Psoas muscle (tissue), 8 donors: ENCODE data around the gene ZFHX3. TPM values are rescaled to one million over a fixed set of nuclear protein-coding genes. Genes with fewer than 3 reads are reported as not detected.

Source experiments
- ATAC-seq, 4 donors: fragments of 200-7000 bp; cut with Tn5 transposase; one replicate each; pipeline ENCODE4 v1.9.1; 2020; ENCODE audit warnings: moderate library complexity in 3 of 4, mild to moderate bottlenecking in 2 of 4
- DNase-seq, 2 donors: peaks; one replicate each; pipeline ENCODE4 v3.0.0-alpha.2; 2020
- H3K27ac ChIP-seq: fragments of 200-600 bp; one replicate; pipeline ENCODE4 v1.8.0; 2022
- H3K27me3 ChIP-seq, 3 donors: fragments of 200-600 bp in 1 of 3; one replicate each; pipeline versions ENCODE4 v1.6.1 to v1.8.0; 2013 to 2022; ENCODE audit warnings: low read length in 2 of 3, mild to moderate bottlenecking in 2 of 3, moderate library complexity in 1 of 3; ENCODE audit not compliant: insufficient read depth in 3 of 3
- H3K36me3 ChIP-seq, 2 donors: fragments of 200-600 bp in 1 of 2; one replicate each; pipeline versions ENCODE4 v1.6.1 to v1.8.0; 2013 to 2022; ENCODE audit warnings: low read depth in 1 of 2, mild to moderate bottlenecking in 1 of 2, moderate library complexity in 1 of 2; ENCODE audit not compliant: insufficient read depth in 1 of 2
- H3K4me1 ChIP-seq: fragments of 200-600 bp; one replicate; pipeline ENCODE4 v1.8.0; 2022
- H3K4me3 ChIP-seq: fragments of 200-600 bp; one replicate; pipeline ENCODE4 v1.8.0; 2022; ENCODE audit warnings: mild to moderate bottlenecking
- H3K9me3 ChIP-seq: fragments of 200-600 bp; one replicate; pipeline ENCODE4 v1.8.0; 2022
- CTCF ChIP-seq: fragments of 200-600 bp; IDR thresholded peaks from one replicate; pipeline ENCODE4 v1.8.0; 2022; ENCODE audit warnings: antibody characterized with exemption
- WGBS, 3 donors: extraction: QIAGEN DNeasy Blood & Tissue Kit; methylation state at CpG; one replicate each; pipeline versions ENCODE4 v1.1.6 to v1.1.7; 2013; 5-methylcytosine and 5-hydroxymethylcytosine counted together
- intact Hi-C, 2 donors: fragments of 100-400 bp; cut with DNase I; formaldehyde crosslinking; loops; one replicate each; pipeline versions ENCODE4 v1.11.0 to v1.14.2; 2022
- polyA plus RNA-seq, 3 donors: library from polyadenylated mRNA; stranded (reverse); fragments of 200-250 nt; gene quantifications; one replicate each; pipeline ENCODE4 v1.2.3, GENCODE V29; 2013
- total RNA-seq, 4 donors: library from RNA; stranded (reverse); fragmentation: NEBNext Ultra II Directional in 2 of 4; extraction: Animal tissue kit (Norgen Biotek cat#: 25700) in 2 of 4; gene quantifications; one replicate each; pipeline versions ENCODE4 v1.2.1 to v1.2.4, GENCODE V29; 2021 to 2023
- donor health status: healthy with polysubstance abuse.
- donor health status: DM: no; HTN: no; CAD: no; lungs with moderate emphysema.
- donor health status: Bipolar disorder and iron deficiency.
- donor health status: healthy.
- donor health status: DM: yes; HTN: yes; CAD: no.
- donor health status: DM: no; HTN: no; CAD: no.
- donor health status: DM: no; HTN: no; CAD: no.
- donor health status: DM: yes; HTN: yes; CAD: no.

The ZFHX3 gene
- total and polyA plus RNA-seq, 7 donors: 3.3 to 36.9 (median 11.5) TPM

- intact Hi-C loops: no loop called here
- Histone ChIP-seq H3K36me3 (peaks cover 0 to 36% of the 10 kb centered on the region in 2 donors), H3K9me3 (no peaks in the 10 kb centered on the region), H3K4me3 (peak overlapping the region; percentile 36), H3K4me1 (peaks cover 48% of the 10 kb centered on the region), H3K27me3 (no peaks in the 10 kb centered on the region), H3K27ac (peak overlapping the region; percentile 51)
- DNase-seq (no peak), ATAC-seq (peak; percentile 38 to 59 (median 44))
- no peak for TF ChIP-seq CTCF
- 23 to 34% (median 30%) methylated on average over 9 of the region's 9 CpGs for WGBS, 3 donors
Measured at GRCh38 chr16:72952811-72953271, 95.1 kb downstream of the ZFHX3 start.

GRCh38 chr16:72952404-72952803 is 95.5 kb downstream of the ZFHX3 start:
- Histone ChIP-seq H3K4me3 (peak overlapping the region; percentile 36), H3K27me3 (no peaks in the 10 kb centered on the region), H3K9me3 (no peaks in the 10 kb centered on the region), H3K4me1 (peaks cover 52% of the 10 kb centered on the region), H3K36me3 (peaks cover 0 to 32% of the 10 kb centered on the region in 2 donors), H3K27ac (peak overlapping the region; percentile 51)
- intact Hi-C loops: no loop called here
- DNase-seq (no peak), ATAC-seq (peak in 1 of 4 donors; percentile 12)
- WGBS, 3 donors: 34 to 61% (median 46%) methylated on average over 10 of the region's 10 CpGs
- TF ChIP-seq CTCF: no peak

GRCh38 chr16:72951916-72952315 is 96.0 kb downstream of the ZFHX3 start:
- no peak for ATAC-seq
- DNase-seq: no peak
- no peak for TF ChIP-seq CTCF
- Histone ChIP-seq H3K9me3 (no peaks in the 10 kb centered on the region), H3K36me3 (peaks cover 0 to 27% of the 10 kb centered on the region in 2 donors), H3K27me3 (no peaks in the 10 kb centered on the region), H3K4me1 (peaks cover 57% of the 10 kb centered on the region), H3K27ac (no peak overlapping the region), H3K4me3 (peak overlapping the region; percentile 36)
- intact Hi-C loops: no loop called here
- 93 to 100% (median 99%) methylated on average over 3 of the region's 3 CpGs for WGBS, 3 donors

GRCh38 chr16:72950669-72951068 is 97.3 kb downstream of the ZFHX3 start:
- Histone ChIP-seq H3K4me1 (peaks cover 62% of the 10 kb centered on the region), H3K36me3 (peaks cover 0 to 26% of the 10 kb centered on the region in 2 donors), H3K27ac (no peak overlapping the region), H3K27me3 (no peaks in the 10 kb centered on the region), H3K9me3 (no peaks in the 10 kb centered on the region), H3K4me3 (no peak overlapping the region)
- TF ChIP-seq CTCF: no peak
- DNase-seq (no peak), ATAC-seq (no peak)
- intact Hi-C loops: no loop called here
- WGBS, 3 donors: 97 to 98% (median 98%) methylated on average over 20 of the region's 20 CpGs

- intact Hi-C loops: no loop called here
Measured at GRCh38 chr16:72948238-72948829, 99.6 kb downstream of the ZFHX3 start.

More at GRCh38 chr16:72948238-72948829, 99.6 kb downstream of the ZFHX3 start:
- no peaks in the 10 kb centered on the region for H3K9me3 ChIP-seq
- H3K27me3 ChIP-seq: no peaks in the 10 kb centered on the region
- H3K4me3 ChIP-seq: no peak overlapping the region
- peaks cover 0 to 30% of the 10 kb centered on the region in 2 donors for H3K36me3 ChIP-seq
- H3K4me1 ChIP-seq: peaks cover 51% of the 10 kb centered on the region
- ATAC-seq: no peak
- peak overlapping the region; percentile 76 for H3K27ac ChIP-seq
- no peak for TF ChIP-seq CTCF
- DNase-seq: no peak
- 89 to 93% (median 91%) methylated on average over 17 of the region's 17 CpGs for WGBS, 3 donors
